NCI-H526 (cell line): ENCODE results near the gene IRGC.
"Not testable (repeated sequence)": the region's sequence is repeated elsewhere in the genome, so short reads cannot be mapped to it uniquely, and the experiment has no call there.

ENCODE experiments used
- DNase-seq, 2 experiments: peaks; one replicate each; lab custom pipeline; 2025; lab: John Stamatoyannopoulos, UW

The IRGC gene

GRCh38 chr19:43754503-43755255 lies 38.8 kb downstream of the IRGC start, which contains the start of gene SMG9:
Gene SMG9 (minus strand): TSS chr19:43754962. CDS start chr19:43750741, 4,221 bp downstream.
- DNase-seq: peak; percentile 96 to 99

- peak; percentile 65 to 91 for DNase-seq
Observed at GRCh38 chr19:43755256-43755801, 39.5 kb downstream of the IRGC start.

GRCh38 chr19:43759515-43759914 lies 43.6 kb downstream of the IRGC start:
- DNase-seq: peak; percentile 13 to 47

- no peak for DNase-seq
Observed at GRCh38 chr19:43760941-43761340, 45.1 kb downstream of the IRGC start.

GRCh38 chr19:43762814-43763213 lies 46.9 kb downstream of the IRGC start:
- DNase-seq: no peak

- DNase-seq: no peak
Observed at GRCh38 chr19:43763473-43763939, 47.6 kb downstream of the IRGC start.

- not testable (repeated sequence) for DNase-seq
Observed at GRCh38 chr19:43764684-43765083, 48.8 kb downstream of the IRGC start.

GRCh38 chr19:43765109-43765876 lies 49.4 kb downstream of the IRGC start:
- no peak for DNase-seq

- no peak for DNase-seq
Observed at GRCh38 chr19:43766755-43767043, 50.8 kb downstream of the IRGC start.

- DNase-seq: no peak
Observed at GRCh38 chr19:43767316-43767715, 51.4 kb downstream of the IRGC start.

- DNase-seq: no peak
Observed at GRCh38 chr19:43767818-43768217, 51.9 kb downstream of the IRGC start.

- no peak for DNase-seq
Observed at GRCh38 chr19:43768273-43769050, 52.6 kb downstream of the IRGC start.

GRCh38 chr19:43769256-43769655 lies 53.4 kb downstream of the IRGC start:
- DNase-seq: no peak
